ENCODE results near the gene LYAR. TPM values are rescaled to one million over a fixed set of nuclear protein-coding genes. Genes with fewer than 3 reads are reported as not detected.

The LYAR gene
- total and polyA plus RNA-seq, 2 donors (not counting 3 experiments of a cell fraction or from before 2014, with no cell fraction given) = 4.2 to 24.6 TPM

Other genes with a start within 250 kb of the LYAR start
- not detected in 2 replicates for gene OTOP1, start 63.2 kb downstream of the LYAR start, total RNA-seq
- gene OTOP1, start 63.2 kb downstream of the LYAR start, polyA plus RNA-seq = not detected in 2 replicates
- gene TMEM128, start 41.9 kb downstream of the LYAR start, total RNA-seq = 11.5 and 13.2 TPM in 2 replicates
- 21.2 and 23.8 TPM in 2 replicates for gene TMEM128, start 41.9 kb downstream of the LYAR start, polyA plus RNA-seq
- gene ZBTB49, start 97 bp upstream of the LYAR start, total RNA-seq = 4.6 and 5.8 TPM in 2 replicates
- 3.8 TPM in 2 replicates for gene ZBTB49, start 97 bp upstream of the LYAR start, polyA plus RNA-seq
- gene NSG1, start 96.9 kb upstream of the LYAR start, total RNA-seq = 1.0 and 2.0 TPM in 2 replicates
- gene NSG1, start 96.9 kb upstream of the LYAR start, polyA plus RNA-seq = 2.9 and 3.3 TPM in 2 replicates